WTC11 (cell line): ENCODE results near the gene HLCS. TPM values are rescaled to one million over a fixed set of nuclear protein-coding genes. Genes with fewer than 3 reads are reported as not detected.

Experiments
- ATAC-seq: fragments of 200-7000 bp; cut with Tn5 transposase; 2 replicates; pipeline ENCODE4 v1.10.0; 2021; ENCODE audit warnings: mild to moderate bottlenecking, moderate library complexity
- CTCF ChIA-PET: fragments of 300-600 bp; sonication (Branson Sonifier 250); formaldehyde crosslinking; loops from one replicate; lab custom pipeline; 2021; ENCODE audit warnings: antibody characterized with exemption; lab: Charles Lee
- POLR2A ChIA-PET: fragments of 350-600 bp; sonication (Branson Sonifier 250); formaldehyde crosslinking; loops from one replicate; lab custom pipeline; 2021; ENCODE audit warnings: antibody characterized with exemption; lab: Charles Lee
- DNase-seq: peaks from one replicate; pipeline ENCODE4 v3.0.0; 2021; ENCODE audit warnings: low spot score
- H3K27ac Mint-ChIP-seq: 2 replicates; pipeline ENCODE4 v1.8.0; 2021; ENCODE audit warnings: mixed read lengths
- H3K27me3 Mint-ChIP-seq: 2 replicates; pipeline ENCODE4 v1.8.0; 2021; ENCODE audit warnings: low read depth, mild to moderate bottlenecking, moderate library complexity, mixed read lengths
- H3K36me3 Mint-ChIP-seq: 2 replicates; pipeline ENCODE4 v1.8.0; 2021; ENCODE audit warnings: mixed read lengths
- H3K4me1 Mint-ChIP-seq: 2 replicates; pipeline ENCODE4 v1.8.0; 2022; ENCODE audit warnings: mixed read lengths
- H3K4me3 Mint-ChIP-seq: 2 replicates; pipeline ENCODE4 v1.8.0; 2021; ENCODE audit warnings: mild to moderate bottlenecking, moderate library complexity, mixed read lengths
- H3K9me3 Mint-ChIP-seq: 2 replicates; pipeline ENCODE4 v1.8.0; 2021; ENCODE audit warnings: mixed read lengths
- GABPB1 ChIP-seq: sonication (generic); formaldehyde crosslinking; IDR thresholded peaks from 2 replicates; pipeline ENCODE4 v1.8.1; 2023; ENCODE audit warnings: mild to moderate bottlenecking, missing genetic modification reagents
- NFYB ChIP-seq: sonication (generic); formaldehyde crosslinking; conservative IDR thresholded peaks from 2 replicates; pipeline ENCODE4 v1.8.0; 2022; ENCODE audit warnings: low read depth, missing genetic modification reagents
- PRRX2 ChIP-seq: fragments of 250-450 bp; sonication (Bioruptor Pico); IDR thresholded peaks from 2 replicates; pipeline ENCODE4 v1.8.0; 2021; ENCODE audit warnings: mild to moderate bottlenecking
- RELA ChIP-seq: sonication (generic); formaldehyde crosslinking; IDR thresholded peaks from 2 replicates; pipeline ENCODE4 v1.8.1; 2022; ENCODE audit warnings: missing genetic modification reagents, mild to moderate bottlenecking, borderline replicate concordance
- SP1 ChIP-seq: sonication (generic); formaldehyde crosslinking; conservative IDR thresholded peaks from 2 replicates; pipeline ENCODE4 v1.8.1; 2022; ENCODE audit warnings: missing genetic modification reagents
- TCF7 ChIP-seq: sonication (generic); formaldehyde crosslinking; IDR thresholded peaks from 2 replicates; pipeline ENCODE4 v1.8.0; 2022; ENCODE audit warnings: mild to moderate bottlenecking, low read depth, missing genetic modification reagents, moderate library complexity
- TP53 ChIP-seq: sonication (generic); formaldehyde crosslinking; IDR thresholded peaks from 2 replicates; pipeline ENCODE4 v1.8.1; 2023; ENCODE audit warnings: mild to moderate bottlenecking, missing genetic modification reagents
- ZNF121 ChIP-seq: sonication (generic); formaldehyde crosslinking; IDR thresholded peaks from 2 replicates; pipeline ENCODE4 v1.8.0; 2023; ENCODE audit warnings: missing genetic modification reagents
- ZNF219 ChIP-seq: sonication (generic); formaldehyde crosslinking; IDR thresholded peaks from 2 replicates; pipeline ENCODE4 v1.8.0; 2023; ENCODE audit warnings: missing genetic modification reagents, mild to moderate bottlenecking, borderline replicate concordance
- ZNF232 ChIP-seq: sonication (generic); formaldehyde crosslinking; IDR thresholded peaks from 2 replicates; pipeline ENCODE4 v1.8.0; 2022; ENCODE audit warnings: mild to moderate bottlenecking, missing genetic modification reagents
- ZNF396 ChIP-seq: fragments of 250-450 bp; sonication (Bioruptor Pico); IDR thresholded peaks from 2 replicates; pipeline ENCODE4 v1.8.0; 2021; ENCODE audit warnings: mild to moderate bottlenecking, moderate library complexity, borderline replicate concordance
- total RNA-seq: library from RNA; stranded (reverse); gene quantifications from 3 replicates; pipeline ENCODE4 v1.2.3, GENCODE V29; 2021
- TF ChIP-seq, protein P1 (sequence below): sonication (generic); formaldehyde crosslinking; conservative IDR thresholded peaks from 2 replicates; pipeline ENCODE4 v1.8.1; 2022; ENCODE audit warnings: mild to moderate bottlenecking, missing genetic modification reagents
- TF ChIP-seq, protein P2 (sequence below): sonication (generic); formaldehyde crosslinking; IDR thresholded peaks from 2 replicates; pipeline ENCODE4 v1.8.1; 2023; ENCODE audit warnings: mild to moderate bottlenecking, missing genetic modification reagents, moderate library complexity
- TF ChIP-seq, protein P3 (sequence below): sonication (generic); formaldehyde crosslinking; IDR thresholded peaks from 2 replicates; pipeline ENCODE4 v1.8.1; 2022; ENCODE audit warnings: mild to moderate bottlenecking, missing genetic modification reagents, moderate library complexity, borderline replicate concordance
- TF ChIP-seq, protein P4 (sequence below): sonication (generic); formaldehyde crosslinking; IDR thresholded peaks from 2 replicates; pipeline ENCODE4 v1.8.0; 2022; ENCODE audit warnings: mild to moderate bottlenecking, missing genetic modification reagents
- TF ChIP-seq, protein P5 (sequence below): sonication (generic); formaldehyde crosslinking; IDR thresholded peaks from 2 replicates; pipeline ENCODE4 v1.8.1; 2022; ENCODE audit warnings: missing genetic modification reagents, borderline replicate concordance
- TF ChIP-seq, protein P6 (sequence below): fragments of 250-450 bp; sonication (Bioruptor Pico); IDR thresholded peaks from 2 replicates; pipeline ENCODE4 v1.8.0; 2021; ENCODE audit warnings: mild to moderate bottlenecking
- TF ChIP-seq, protein P7 (sequence below): sonication (generic); formaldehyde crosslinking; IDR thresholded peaks from 2 replicates; pipeline ENCODE4 v1.8.1; 2022; ENCODE audit warnings: low read depth, missing genetic modification reagents, borderline replicate concordance
- TF ChIP-seq, protein P8 (sequence below): fragments of 250-450 bp; sonication (Bioruptor Pico); IDR thresholded peaks from 2 replicates; pipeline ENCODE4 v2.1.2; 2022; ENCODE audit warnings: mild to moderate bottlenecking, moderate library complexity
- TF ChIP-seq, protein P9 (sequence below): sonication (generic); formaldehyde crosslinking; IDR thresholded peaks from 2 replicates; pipeline ENCODE4 v1.8.1; 2023; ENCODE audit warnings: mild to moderate bottlenecking, missing genetic modification reagents, moderate library complexity

The HLCS gene
- total RNA-seq, 1 experiment from 2014 or later, result 9.3 TPM

DNA sequence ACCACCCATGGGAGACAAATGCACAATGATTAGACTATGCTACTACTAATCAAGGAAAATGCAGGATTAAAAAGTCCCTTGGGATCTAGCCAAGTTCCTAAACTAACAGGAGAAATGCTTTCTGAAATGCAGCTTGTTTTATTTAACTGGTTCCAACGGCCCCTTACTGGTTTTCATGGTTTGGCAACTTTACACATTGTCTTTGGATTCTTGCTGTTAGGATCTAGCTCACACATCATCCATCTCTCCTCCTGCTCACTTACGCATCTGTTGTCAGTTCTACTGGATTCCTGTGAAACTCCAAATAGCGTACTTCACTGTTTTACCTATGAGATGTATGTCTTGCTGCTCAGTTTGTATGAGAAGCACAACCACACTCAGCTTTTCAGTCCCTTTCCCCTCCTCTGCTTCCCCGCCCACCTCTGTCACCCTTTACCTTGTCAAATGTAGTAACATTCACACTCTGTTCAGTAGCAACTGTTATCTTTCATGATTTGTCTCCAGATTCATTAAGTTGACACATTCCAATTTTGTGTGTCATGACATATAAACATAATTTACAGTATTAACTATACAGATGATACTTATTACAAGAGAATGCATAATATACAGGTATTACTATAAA, 137.5 kb downstream of the HLCS start:
- H3K4me3 Mint-ChIP-seq, result no peak overlapping the region
- no peaks in the 10 kb centered on the region for H3K9me3 Mint-ChIP-seq
- TF ChIP-seq ZNF121 (CRISPR knock-in tag) (no peak), ZNF219 (CRISPR knock-in tag) (no peak), NFYB (CRISPR knock-in tag) (no peak), TCF7 (CRISPR knock-in tag) (no peak), ZNF396 (no peak), PRRX2 (no peak), TP53 (CRISPR knock-in tag) (no peak), SP1 (CRISPR knock-in tag) (no peak), RELA (CRISPR knock-in tag) (no peak), GABPB1 (no peak), ZNF232 (CRISPR knock-in tag) (no peak)
- TF ChIP-seq, protein P1, sequence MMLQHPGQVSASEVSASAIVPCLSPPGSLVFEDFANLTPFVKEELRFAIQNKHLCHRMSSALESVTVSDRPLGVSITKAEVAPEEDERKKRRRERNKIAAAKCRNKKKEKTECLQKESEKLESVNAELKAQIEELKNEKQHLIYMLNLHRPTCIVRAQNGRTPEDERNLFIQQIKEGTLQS (CRISPR knock-in tag), result no peak
- TF ChIP-seq, protein P2, sequence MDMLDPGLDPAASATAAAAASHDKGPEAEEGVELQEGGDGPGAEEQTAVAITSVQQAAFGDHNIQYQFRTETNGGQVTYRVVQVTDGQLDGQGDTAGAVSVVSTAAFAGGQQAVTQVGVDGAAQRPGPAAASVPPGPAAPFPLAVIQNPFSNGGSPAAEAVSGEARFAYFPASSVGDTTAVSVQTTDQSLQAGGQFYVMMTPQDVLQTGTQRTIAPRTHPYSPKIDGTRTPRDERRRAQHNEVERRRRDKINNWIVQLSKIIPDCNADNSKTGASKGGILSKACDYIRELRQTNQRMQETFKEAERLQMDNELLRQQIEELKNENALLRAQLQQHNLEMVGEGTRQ (CRISPR knock-in tag), result no peak
- TF ChIP-seq, protein P3, sequence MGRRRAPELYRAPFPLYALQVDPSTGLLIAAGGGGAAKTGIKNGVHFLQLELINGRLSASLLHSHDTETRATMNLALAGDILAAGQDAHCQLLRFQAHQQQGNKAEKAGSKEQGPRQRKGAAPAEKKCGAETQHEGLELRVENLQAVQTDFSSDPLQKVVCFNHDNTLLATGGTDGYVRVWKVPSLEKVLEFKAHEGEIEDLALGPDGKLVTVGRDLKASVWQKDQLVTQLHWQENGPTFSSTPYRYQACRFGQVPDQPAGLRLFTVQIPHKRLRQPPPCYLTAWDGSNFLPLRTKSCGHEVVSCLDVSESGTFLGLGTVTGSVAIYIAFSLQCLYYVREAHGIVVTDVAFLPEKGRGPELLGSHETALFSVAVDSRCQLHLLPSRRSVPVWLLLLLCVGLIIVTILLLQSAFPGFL (CRISPR knock-in tag), result no peak
- TF ChIP-seq, protein P4, sequence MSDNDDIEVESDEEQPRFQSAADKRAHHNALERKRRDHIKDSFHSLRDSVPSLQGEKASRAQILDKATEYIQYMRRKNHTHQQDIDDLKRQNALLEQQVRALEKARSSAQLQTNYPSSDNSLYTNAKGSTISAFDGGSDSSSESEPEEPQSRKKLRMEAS (CRISPR knock-in tag), result no peak
- TF ChIP-seq, protein P5, sequence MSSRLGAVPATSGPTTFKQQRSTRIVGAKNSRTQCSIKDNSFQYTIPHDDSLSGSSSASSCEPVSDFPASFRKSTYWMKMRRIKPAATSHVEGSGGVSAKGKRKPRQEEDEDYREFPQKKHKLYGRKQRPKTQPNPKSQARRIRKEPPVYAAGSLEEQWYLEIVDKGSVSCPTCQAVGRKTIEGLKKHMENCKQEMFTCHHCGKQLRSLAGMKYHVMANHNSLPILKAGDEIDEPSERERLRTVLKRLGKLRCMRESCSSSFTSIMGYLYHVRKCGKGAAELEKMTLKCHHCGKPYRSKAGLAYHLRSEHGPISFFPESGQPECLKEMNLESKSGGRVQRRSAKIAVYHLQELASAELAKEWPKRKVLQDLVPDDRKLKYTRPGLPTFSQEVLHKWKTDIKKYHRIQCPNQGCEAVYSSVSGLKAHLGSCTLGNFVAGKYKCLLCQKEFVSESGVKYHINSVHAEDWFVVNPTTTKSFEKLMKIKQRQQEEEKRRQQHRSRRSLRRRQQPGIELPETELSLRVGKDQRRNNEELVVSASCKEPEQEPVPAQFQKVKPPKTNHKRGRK, result no peak
- TF ChIP-seq, protein P6, sequence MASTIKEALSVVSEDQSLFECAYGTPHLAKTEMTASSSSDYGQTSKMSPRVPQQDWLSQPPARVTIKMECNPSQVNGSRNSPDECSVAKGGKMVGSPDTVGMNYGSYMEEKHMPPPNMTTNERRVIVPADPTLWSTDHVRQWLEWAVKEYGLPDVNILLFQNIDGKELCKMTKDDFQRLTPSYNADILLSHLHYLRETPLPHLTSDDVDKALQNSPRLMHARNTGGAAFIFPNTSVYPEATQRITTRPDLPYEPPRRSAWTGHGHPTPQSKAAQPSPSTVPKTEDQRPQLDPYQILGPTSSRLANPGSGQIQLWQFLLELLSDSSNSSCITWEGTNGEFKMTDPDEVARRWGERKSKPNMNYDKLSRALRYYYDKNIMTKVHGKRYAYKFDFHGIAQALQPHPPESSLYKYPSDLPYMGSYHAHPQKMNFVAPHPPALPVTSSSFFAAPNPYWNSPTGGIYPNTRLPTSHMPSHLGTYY, result no peak
- TF ChIP-seq, protein P7, sequence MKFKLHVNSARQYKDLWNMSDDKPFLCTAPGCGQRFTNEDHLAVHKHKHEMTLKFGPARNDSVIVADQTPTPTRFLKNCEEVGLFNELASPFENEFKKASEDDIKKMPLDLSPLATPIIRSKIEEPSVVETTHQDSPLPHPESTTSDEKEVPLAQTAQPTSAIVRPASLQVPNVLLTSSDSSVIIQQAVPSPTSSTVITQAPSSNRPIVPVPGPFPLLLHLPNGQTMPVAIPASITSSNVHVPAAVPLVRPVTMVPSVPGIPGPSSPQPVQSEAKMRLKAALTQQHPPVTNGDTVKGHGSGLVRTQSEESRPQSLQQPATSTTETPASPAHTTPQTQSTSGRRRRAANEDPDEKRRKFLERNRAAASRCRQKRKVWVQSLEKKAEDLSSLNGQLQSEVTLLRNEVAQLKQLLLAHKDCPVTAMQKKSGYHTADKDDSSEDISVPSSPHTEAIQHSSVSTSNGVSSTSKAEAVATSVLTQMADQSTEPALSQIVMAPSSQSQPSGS (CRISPR knock-in tag), result no peak
- TF ChIP-seq, protein P8, sequence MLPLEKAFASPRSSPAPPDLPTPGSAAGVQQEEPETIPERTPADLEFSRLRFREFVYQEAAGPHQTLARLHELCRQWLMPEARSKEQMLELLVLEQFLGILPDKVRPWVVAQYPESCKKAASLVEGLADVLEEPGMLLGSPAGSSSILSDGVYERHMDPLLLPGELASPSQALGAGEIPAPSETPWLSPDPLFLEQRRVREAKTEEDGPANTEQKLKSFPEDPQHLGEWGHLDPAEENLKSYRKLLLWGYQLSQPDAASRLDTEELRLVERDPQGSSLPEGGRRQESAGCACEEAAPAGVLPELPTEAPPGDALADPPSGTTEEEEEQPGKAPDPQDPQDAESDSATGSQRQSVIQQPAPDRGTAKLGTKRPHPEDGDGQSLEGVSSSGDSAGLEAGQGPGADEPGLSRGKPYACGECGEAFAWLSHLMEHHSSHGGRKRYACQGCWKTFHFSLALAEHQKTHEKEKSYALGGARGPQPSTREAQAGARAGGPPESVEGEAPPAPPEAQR, result no peak
- TF ChIP-seq, protein P9, sequence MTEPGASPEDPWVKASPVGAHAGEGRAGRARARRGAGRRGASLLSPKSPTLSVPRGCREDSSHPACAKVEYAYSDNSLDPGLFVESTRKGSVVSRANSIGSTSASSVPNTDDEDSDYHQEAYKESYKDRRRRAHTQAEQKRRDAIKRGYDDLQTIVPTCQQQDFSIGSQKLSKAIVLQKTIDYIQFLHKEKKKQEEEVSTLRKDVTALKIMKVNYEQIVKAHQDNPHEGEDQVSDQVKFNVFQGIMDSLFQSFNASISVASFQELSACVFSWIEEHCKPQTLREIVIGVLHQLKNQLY, result no peak
- no peaks in the 10 kb centered on the region for H3K4me1 Mint-ChIP-seq
- ATAC-seq, result no peak
- DNase-seq, result no peak
- no peak overlapping the region for H3K27ac Mint-ChIP-seq
- H3K27me3 Mint-ChIP-seq, result no peaks in the 10 kb centered on the region
- no peaks in the 10 kb centered on the region for H3K36me3 Mint-ChIP-seq
- CTCF ChIA-PET, result interaction anchor here (1.5 to 1.6 kb wide), 2 partner anchors 9 to 25 kb away, joined by 5 to 7 read pairs; no protein-coding TSS in a partner anchor
- POLR2A ChIA-PET, result no interaction called here
